Activated naive CD4-positive, alpha-beta T cell treated with anti-CD3 and anti-CD28 coated beads, Interleukin-2, amount 50 U/mL, for 72 hours (primary cell): ENCODE measurements around the gene EEF1AKMT4. TPM values are rescaled to one million over a fixed set of nuclear protein-coding genes. Genes with fewer than 3 reads are reported as not detected.
"Not testable (repeated sequence)": the region's sequence is repeated elsewhere in the genome, so short reads cannot be mapped to it uniquely, and the experiment has no call there.

Experiments used
- ATAC-seq, 2 donors: fragments of 150-1000 bp; cut with Tn5 transposase; 2 replicates each; pipeline ENCODE4 v1.10.0; 2021; ENCODE audit warnings: mild to moderate bottlenecking in 2 of 2, moderate library complexity in 2 of 2
- DNase-seq, 2 donors: peaks; one replicate each; pipeline ENCODE4 v3.0.0; 2021 to 2022; ENCODE audit warnings: low spot score in 2 of 2
- H3K27ac Mint-ChIP-seq, 2 donors: one replicate each; pipeline ENCODE4 v1.8.0; 2022; ENCODE audit warnings: mild to moderate bottlenecking in 2 of 2, mixed read lengths in 2 of 2
- H3K36me3 Mint-ChIP-seq, 2 donors: one replicate each; pipeline ENCODE4 v1.8.0; 2022; ENCODE audit warnings: mixed read lengths in 2 of 2
- H3K9me3 Mint-ChIP-seq, 2 donors: one replicate each; pipeline ENCODE4 v1.8.0; 2022; ENCODE audit warnings: mixed read lengths in 2 of 2
- total RNA-seq, 2 donors: library from RNA; stranded (reverse); gene quantifications; one replicate each; pipeline ENCODE4 v1.2.3, GENCODE V29; 2022

The EEF1AKMT4 gene
- total RNA-seq, 2 donors from 2014 or later, result 8.3 to 9.9 TPM

- Mint-ChIP-seq H3K27ac (peak within 1 kb of the TSS; percentile 99), H3K9me3 (no peaks in the 10 kb centered on the region), H3K36me3 (peaks cover 0 to 16% of the 10 kb centered on the region in 2 donors)
- peak; percentile 83 to 90 for DNase-seq
- peak; percentile 50 to 56 for ATAC-seq
Measured at GRCh38 chr3:184248454-184249411, 739 bp upstream of the EEF1AKMT4 start, which contains the start of gene ALG3. Gene ALG3, minus strand, starts transcription at chr3:184248962. Its CDS starts 22 bp downstream, at chr3:184248940.

- Mint-ChIP-seq H3K27ac (peak overlapping the region; percentile 99), H3K9me3 (no peaks in the 10 kb centered on the region), H3K36me3 (peaks cover 0 to 7% of the 10 kb centered on the region in 2 donors)
- DNase-seq (peak; percentile 88 to 95), ATAC-seq (peak; percentile 67 to 73)
Measured at GRCh38 chr3:184250167-184250828, 826 bp downstream of the EEF1AKMT4 start.

GRCh38 chr3:184255291-184256039, 6.0 kb downstream of the EEF1AKMT4 start:
- Mint-ChIP-seq H3K9me3 (no peaks in the 10 kb centered on the region), H3K36me3 (peaks cover 0 to 5% of the 10 kb centered on the region in 2 donors), H3K27ac (peak overlapping the region; percentile 39 to 92)
- ATAC-seq (peak; percentile 75 to 95), DNase-seq (peak in 1 of 2 donors; percentile 63)

DNA sequence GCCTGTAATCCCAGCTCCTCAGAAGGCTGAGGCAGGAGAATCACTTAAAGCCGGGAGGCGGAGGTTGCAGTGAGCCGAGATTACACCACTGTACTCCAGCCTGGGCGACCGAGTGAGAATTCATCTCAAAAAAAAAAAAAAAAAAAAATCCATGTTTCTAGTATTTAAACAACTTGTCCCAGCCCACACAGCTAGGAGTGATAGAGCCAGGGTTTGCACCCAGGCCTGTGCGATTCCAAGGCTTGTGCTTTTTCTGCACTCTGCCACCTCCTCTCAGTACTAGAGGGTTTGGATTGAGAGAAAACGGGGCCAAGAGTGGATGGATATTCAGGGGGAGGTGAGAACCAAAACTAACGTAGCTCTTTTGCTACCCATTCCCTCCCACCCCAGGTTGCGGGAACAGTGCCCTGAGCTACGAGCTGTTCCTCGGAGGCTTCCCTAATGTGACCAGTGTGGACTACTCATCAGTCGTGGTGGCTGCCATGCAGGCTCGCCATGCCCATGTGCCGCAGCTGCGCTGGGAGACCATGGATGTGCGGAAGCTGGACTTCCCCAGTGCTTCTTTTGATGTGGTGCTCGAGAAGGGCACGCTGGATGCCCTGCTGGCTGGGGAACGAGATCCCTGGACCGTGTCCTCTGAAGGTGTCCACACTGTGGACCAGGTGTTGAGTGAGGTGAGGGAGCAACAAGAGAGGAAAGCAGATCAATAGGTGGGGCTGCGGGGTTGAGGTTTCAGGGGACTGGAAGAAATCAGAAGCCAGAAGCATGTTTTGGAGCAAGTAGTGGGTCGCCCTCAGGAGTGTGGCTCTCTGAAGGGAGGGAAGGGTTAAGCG, 7.8 kb downstream of the EEF1AKMT4 start:
- no peak for ATAC-seq
- Mint-ChIP-seq H3K27ac (no peak overlapping the region), H3K9me3 (no peaks in the 10 kb centered on the region), H3K36me3 (peaks cover 0 to 10% of the 10 kb centered on the region in 2 donors)
- DNase-seq, result no peak

DNA sequence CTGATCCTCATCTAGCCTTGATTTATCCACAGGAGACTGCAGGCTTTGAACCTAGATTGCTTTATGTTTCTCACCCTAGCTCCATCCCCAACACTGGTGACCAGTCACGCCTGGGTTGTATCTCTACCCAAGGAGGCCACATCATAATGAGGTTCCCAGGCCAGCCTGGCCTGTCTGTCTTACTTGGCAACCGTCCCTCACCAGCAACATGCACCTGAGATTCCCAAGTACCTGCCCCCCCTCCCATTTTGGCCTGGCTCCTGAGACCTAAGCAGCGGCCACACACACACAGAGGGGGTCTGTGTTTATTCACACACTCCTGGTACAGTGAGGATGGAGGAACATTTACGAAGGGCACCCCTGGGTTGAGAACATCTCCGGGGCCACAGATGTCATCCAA, 9.5 kb downstream of the EEF1AKMT4 start:
- DNase-seq (no peak), ATAC-seq (no peak)
- Mint-ChIP-seq H3K36me3 (peaks cover 0 to 15% of the 10 kb centered on the region in 2 donors), H3K9me3 (no peaks in the 10 kb centered on the region), H3K27ac (no peak overlapping the region)

GRCh38 chr3:184259396-184259877, 10.0 kb downstream of the EEF1AKMT4 start:
- no peaks in the 10 kb centered on the region for H3K9me3 Mint-ChIP-seq
- H3K27ac Mint-ChIP-seq, result no peak overlapping the region
- DNase-seq (no peak), ATAC-seq (no peak)
- peaks cover 0 to 15% of the 10 kb centered on the region in 2 donors for H3K36me3 Mint-ChIP-seq

DNA sequence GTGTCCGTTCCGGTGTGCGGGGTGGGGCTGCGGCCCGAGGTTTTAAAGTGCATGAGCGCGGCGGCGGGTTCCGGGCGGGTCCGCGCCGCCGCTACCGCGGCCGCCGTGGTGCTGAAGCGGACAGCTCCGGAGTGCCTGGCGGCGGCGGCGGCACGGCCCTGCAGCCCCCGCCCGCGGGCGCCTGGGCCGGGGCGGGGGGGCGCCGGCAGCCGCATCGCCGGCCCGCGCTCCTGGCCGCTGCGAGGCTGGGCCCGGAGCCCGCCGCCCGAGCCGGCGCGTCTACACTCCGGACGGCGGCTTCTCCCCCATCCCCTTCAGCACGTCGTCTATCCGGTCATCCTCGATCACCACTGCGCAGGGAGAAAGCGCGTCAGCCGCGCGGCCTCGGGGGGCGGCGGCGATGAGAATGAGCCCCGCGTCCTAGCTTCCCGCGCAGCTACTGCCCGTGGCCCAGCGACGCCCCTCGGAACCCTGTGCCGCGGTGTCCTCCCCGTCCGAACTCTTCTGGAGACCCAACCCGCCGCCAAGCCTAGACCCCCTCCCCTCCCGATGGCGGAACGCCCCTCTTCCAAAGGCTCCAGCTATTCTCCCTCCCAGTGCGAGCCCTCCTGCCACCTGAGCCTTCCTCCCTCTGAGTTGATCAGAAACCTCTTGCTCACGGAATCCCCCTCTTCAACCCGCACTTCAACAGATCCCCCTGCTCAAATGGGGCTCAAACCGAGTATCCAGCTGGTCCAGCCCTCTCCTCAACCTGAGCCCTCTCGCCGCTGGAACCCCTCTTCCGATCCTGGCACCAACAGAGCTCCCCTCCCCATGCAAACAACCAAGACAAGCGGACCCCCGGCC, 10.6 kb downstream of the EEF1AKMT4 start:
- Mint-ChIP-seq H3K27ac (peak overlapping the region; percentile 33 to 35), H3K36me3 (peaks cover 0 to 15% of the 10 kb centered on the region in 2 donors), H3K9me3 (no peaks in the 10 kb centered on the region)
- peak in 1 of 2 donors; percentile 49 for DNase-seq
- ATAC-seq, result peak in 1 of 2 donors; percentile 41

DNA sequence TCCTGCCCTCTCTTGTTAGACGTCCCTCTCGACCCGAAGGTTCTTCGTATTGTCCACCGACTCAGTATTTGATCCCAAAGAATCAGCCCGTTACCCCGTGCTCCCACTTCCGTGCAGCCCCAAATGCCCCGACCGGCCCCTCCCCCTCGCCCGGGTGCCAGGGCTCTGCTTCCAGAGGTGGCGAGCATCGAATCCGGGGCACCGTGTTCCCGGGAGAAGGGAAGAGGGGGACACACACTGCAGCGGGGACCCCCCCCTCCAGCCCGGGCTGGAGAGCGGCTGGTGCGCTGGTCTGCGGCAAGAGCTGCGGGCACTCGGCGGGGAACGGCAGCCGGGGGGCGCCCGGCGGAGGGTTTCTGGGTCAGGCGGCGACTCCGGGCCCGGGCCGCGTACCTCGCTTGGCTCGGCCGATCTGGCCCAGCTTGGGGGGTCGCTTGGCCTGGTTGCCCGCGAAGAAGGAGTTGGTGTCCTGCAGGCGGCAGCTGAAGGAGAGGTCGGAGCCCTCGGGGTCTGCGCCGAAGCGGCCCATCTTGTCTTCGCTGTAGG, 11.3 kb downstream of the EEF1AKMT4 start:
- H3K9me3 Mint-ChIP-seq, result no peaks in the 10 kb centered on the region
- no peak for ATAC-seq
- H3K36me3 Mint-ChIP-seq, result peaks cover 0 to 15% of the 10 kb centered on the region in 2 donors
- DNase-seq, result peak in 1 of 2 donors; percentile 17
- peak overlapping the region; percentile 33 to 35 for H3K27ac Mint-ChIP-seq

GRCh38 chr3:184261270-184261853, 11.9 kb downstream of the EEF1AKMT4 start, which contains the start of gene CAMK2N2:
Gene CAMK2N2, minus strand, starts transcription at chr3:184261553. Its CDS starts 268 bp downstream, at chr3:184261285.
- H3K27ac Mint-ChIP-seq, result peak within 1 kb of the TSS; percentile 33 to 35
- peaks cover 0 to 15% of the 10 kb centered on the region in 2 donors for H3K36me3 Mint-ChIP-seq
- DNase-seq, result peak; percentile 54 to 69
- no peaks in the 10 kb centered on the region for H3K9me3 Mint-ChIP-seq
- ATAC-seq, result peak; percentile 70 to 74

DNA sequence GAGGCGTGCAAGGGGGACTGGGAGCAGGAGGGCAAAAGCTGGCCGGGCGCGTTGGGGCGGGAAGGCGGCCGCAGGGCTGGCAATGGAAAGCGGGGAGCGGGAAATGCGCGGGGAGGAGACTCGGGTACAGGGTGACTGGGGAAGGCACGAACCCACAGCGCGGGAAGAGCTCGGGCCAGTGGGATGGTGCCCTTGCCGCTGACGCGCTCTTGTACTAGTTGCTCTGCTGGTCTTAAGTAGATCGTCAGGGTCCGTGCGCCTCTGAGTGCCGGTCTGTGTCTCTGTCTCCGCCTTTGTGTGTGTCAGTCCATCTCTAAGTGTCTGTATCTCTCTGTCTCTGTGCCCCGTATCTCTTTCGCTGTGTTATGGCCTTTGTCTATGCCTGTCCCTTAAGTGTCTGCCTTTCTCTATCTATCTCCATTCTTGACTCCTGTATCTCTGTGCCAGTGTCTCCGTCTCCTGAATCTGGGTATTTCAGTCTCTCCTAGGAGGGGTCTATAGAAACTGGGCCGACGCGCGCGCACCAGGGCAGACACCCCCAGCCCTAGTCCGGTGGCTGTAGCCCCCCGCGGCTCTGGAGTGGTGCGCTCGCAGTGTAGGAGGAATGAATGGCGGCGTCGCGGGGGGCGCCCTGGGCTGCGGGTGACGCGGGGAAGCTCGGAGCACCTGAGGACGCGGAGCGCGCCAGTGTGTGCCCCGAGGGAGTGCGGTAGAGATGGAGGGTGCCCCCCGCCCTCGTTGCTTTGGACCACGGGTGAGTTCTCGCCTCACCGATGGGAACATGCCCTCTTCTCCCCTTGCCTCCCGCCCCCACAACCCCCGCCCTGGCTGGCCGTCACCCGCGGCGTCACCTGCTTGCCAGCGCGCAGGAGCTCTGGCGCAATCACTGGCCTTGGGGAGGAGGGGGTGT, 12.6 kb downstream of the EEF1AKMT4 start:
- peaks cover 0 to under 1% of the 10 kb centered on the region in 2 donors for H3K9me3 Mint-ChIP-seq
- ATAC-seq, result peak; percentile 39 to 50
- DNase-seq, result peak in 1 of 2 donors; percentile 21
- peak overlapping the region in 1 of 2 donors; percentile 21 for H3K27ac Mint-ChIP-seq
- H3K36me3 Mint-ChIP-seq, result peaks cover 0 to 15% of the 10 kb centered on the region in 2 donors

- peaks cover 0 to 15% of the 10 kb centered on the region in 2 donors for H3K36me3 Mint-ChIP-seq
- ATAC-seq (no peak), DNase-seq (no peak)
- no peak overlapping the region for H3K27ac Mint-ChIP-seq
- H3K9me3 Mint-ChIP-seq, result peaks cover 0 to 5% of the 10 kb centered on the region in 2 donors
Measured at GRCh38 chr3:184262764-184263179, 13.3 kb downstream of the EEF1AKMT4 start.

- not testable (repeated sequence) for H3K36me3 Mint-ChIP-seq
Measured at GRCh38 chr3:184267249-184267648, 17.8 kb downstream of the EEF1AKMT4 start.

GRCh38 chr3:184272269-184272668, 22.8 kb downstream of the EEF1AKMT4 start:
- ATAC-seq (no peak), DNase-seq (no peak)
- Mint-ChIP-seq H3K36me3 (peaks cover 6 to 8% of the 10 kb centered on the region in 2 donors), H3K27ac (no peak overlapping the region), H3K9me3 (peaks cover 0 to 2% of the 10 kb centered on the region in 2 donors)

More at GRCh38 chr3:184267249-184267648, 17.8 kb downstream of the EEF1AKMT4 start:
- H3K9me3 Mint-ChIP-seq, H3K27ac Mint-ChIP-seq, ATAC-seq, DNase-seq: not testable (repeated sequence)
